ENCODE measurements around the gene C1QA. TPM values are rescaled to one million over a fixed set of nuclear protein-coding genes. Genes with fewer than 3 reads are reported as not detected.

C1QA gene, protein sequence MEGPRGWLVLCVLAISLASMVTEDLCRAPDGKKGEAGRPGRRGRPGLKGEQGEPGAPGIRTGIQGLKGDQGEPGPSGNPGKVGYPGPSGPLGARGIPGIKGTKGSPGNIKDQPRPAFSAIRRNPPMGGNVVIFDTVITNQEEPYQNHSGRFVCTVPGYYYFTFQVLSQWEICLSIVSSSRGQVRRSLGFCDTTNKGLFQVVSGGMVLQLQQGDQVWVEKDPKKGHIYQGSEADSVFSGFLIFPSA
- 37.7 TPM for total RNA-seq

DNA sequence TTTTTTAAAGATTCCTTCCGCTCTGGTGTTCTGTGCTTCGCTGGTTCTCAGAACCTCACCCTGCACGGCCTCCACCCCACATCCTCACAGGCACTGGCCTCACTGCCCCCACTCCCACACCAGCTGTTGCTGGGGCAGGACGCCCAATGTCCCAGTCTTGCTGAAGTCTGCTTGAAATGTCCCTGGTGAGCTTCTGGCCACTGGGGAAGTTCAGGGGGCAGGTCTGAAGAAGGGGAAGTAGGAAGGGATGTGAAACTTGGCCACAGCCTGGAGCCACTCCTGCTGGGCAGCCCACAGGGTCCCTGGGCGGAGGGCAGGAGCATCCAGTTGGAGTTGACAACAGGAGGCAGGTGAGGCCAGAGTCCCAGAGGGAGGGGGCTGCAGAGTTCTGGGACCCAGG lies at the start of gene C1QA:
TSS of gene C1QA (plus strand) at position 276 of the 400 bp plus-strand sequence. CDS start 989 bp downstream, outside the sequence.
- DNase-seq: no peak

DNA sequence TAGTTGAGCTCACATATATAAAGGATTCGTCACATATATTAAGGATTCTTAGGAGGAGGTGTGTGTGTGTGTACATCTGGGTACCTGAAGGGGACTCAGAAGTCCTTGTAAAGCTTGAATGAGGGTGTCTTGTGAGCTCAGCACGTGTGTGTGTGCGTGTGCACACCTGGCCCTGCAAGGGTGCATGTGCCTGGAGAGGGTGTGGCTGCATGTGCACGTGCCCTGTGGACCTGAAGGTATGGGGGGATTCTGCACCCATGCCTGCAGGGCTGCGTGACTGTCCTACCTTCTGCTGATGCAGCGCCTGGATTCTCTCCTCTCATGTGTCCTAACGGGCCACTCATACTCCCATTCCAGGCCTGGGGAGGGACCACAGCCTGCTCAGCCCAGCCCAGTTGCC lies 49.2 kb upstream of the C1QA start:
- no peak for DNase-seq

DNA sequence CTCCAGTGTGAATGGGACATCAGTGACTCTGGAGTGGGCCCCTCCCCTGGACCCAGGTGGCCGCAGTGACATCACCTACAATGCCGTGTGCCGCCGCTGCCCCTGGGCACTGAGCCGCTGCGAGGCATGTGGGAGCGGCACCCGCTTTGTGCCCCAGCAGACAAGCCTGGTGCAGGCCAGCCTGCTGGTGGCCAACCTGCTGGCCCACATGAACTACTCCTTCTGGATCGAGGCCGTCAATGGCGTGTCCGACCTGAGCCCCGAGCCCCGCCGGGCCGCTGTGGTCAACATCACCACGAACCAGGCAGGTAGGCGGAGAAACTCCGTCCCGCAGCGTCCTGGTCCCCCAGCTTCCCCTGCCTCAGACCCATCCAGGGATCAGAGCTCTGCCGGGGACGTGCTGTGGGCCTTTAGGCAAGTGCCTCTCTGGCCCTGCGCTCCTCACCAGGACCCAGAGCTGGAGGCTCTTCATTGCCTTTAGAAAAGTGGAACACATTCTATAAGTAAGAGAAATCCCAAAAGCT lies 47.5 kb upstream of the C1QA start:
- DNase-seq: no peak

DNA sequence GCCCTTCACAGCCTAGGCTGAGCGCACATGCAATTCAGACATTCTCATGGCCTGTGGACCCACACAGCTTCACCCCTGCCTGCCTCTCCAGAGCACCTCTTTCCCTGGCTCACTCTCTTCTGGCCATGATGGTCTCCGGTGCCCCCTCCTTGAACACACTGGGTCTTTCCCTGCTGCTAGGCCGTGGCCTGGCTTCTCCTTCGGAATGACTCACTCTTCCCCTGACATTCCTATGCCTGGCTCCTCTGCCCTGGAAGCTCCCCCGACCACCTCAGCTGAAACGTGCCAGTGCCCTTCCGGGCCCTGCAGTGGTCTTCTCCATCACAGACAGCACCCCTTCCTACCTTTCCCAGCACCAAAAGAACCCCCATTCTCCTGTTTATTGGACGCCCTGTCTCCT lies 44.9 kb upstream of the C1QA start:
- no peak for DNase-seq

DNA sequence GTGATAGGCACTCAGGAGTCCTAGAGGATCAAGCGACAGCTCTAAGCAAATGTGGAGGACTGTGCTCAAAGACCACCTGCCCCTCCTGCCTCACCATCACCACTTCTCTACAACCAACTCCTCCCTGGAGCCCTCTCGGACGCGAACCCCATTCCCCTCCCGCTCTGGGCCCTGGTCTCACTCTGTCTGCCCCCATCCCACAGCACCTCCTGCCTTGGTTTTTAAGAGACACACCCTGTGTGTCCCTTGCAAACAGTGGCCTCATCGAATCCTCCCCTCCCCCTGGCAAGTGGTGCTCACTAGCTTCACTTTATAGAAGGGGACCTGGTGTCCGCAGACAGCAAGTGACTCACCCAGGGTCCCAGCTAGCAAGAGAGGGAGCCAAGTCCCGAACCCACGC lies 44.4 kb upstream of the C1QA start:
- no peak for DNase-seq

DNA sequence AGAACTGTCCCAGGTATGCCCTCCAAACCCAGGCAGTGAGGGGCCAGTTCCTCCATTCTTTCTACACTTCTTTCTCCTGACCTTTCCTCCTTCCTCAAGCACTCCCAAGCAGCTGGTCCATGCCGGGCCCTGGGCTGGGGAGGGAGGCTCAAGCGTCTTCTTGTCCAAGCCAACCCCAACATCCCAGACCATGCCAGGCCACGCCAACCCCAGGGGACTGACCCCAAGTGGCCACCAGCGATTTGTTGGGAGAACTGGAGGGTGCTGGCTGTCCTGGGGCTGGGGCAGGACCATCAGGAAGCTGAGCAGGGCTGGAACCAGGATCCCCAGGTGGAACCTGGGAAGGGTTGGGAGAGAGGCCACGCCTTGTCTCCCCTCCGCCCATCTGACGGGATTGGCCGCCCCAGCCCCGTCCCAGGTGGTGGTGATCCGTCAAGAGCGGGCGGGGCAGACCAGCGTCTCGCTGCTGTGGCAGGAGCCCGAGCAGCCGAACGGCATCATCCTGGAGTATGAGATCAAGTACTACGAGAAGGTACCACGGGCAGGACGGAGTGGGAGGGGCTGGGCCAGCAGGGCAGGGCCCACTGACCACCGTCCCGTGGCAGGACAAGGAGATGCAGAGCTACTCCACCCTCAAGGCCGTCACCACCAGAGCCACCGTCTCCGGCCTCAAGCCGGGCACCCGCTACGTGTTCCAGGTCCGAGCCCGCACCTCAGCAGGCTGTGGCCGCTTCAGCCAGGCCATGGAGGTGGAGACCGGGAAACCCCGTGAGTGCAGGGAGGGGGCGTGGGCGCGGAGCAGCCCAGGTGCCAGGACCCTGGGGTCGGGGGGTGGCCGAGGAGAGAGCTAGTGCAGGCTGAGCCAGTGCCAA lies 43.3 kb upstream of the C1QA start:
- no peak for DNase-seq

DNA sequence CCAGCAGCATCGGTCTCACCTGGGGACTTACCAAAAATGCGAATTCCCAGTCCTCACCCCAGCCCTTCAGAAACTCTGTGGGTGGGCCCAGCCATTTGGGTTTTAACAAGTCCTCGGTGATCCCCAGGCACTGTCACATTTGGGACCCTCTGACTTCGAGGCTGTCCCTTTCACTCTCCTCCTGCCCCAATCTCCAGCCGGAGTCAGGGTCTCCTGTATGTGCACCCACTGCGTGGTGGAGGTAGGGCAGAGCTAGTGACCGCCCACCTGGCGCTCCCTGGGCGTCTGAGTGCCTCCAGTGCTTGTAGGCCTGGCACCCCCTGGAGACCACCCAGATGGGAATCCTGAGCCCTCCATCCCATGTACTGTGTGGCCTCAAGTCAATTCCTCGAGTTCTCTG lies 42.0 kb upstream of the C1QA start:
- DNase-seq: no peak

DNA sequence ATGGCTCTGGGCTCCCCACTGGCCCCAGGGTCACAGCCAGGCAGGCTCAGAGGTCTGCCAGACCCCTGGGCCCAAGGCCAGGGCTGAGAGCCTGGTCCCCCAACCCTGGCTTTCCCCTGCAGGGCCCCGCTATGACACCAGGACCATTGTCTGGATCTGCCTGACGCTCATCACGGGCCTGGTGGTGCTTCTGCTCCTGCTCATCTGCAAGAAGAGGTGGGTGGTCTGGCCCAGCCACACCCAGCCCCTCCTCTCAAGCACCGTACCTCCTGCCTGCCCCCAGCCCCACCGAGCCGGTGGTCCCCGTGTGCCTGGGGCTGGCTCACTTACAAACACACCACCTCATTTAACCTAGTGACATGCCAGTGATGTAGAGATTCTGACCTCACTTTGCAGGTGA lies 41.3 kb upstream of the C1QA start:
- no peak for DNase-seq

DNA sequence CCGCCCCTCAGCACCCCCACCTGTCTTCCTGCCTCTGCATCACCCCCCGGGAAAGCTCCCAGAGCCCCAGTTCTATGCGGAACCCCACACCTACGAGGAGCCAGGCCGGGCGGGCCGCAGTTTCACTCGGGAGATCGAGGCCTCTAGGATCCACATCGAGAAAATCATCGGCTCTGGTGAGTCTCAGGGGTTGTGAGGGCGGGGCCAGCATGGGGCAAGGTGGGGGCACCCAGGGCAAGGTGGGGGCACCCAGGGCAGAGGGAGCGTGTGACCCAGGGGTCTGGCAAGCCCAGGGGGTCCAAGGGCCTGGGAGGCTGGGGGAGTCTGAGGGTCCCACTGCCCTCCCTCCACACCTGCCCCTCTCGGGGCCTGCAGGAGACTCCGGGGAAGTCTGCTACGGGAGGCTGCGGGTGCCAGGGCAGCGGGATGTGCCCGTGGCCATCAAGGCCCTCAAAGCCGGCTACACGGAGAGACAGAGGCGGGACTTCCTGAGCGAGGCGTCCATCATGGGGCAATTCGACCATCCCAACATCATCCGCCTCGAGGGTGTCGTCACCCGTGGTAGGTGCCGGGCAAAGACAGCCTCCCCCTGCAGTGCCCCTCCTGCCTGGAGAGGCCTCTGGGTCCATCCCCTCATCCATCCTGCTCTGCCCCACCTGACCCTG lies 39.0 kb upstream of the C1QA start:
- DNase-seq: no peak

DNA sequence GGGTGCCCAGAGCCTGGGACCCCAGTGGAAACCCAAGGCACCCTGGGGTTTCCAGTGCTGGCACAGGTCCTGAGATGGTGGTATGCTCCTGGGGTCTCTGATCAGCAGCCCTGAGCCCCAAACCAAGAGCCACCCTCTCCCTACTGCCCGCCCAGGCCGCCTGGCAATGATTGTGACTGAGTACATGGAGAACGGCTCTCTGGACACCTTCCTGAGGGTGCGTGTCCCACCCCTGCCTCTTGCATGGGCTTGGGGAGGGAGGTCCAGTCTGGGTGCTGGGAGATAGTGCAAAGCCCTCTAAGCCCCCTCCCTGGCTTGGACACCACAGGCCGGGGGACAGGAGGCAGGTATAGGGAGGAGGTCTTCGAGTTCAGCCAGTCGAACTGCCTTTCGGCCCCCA lies 38.4 kb upstream of the C1QA start:
- DNase-seq: no peak

DNA sequence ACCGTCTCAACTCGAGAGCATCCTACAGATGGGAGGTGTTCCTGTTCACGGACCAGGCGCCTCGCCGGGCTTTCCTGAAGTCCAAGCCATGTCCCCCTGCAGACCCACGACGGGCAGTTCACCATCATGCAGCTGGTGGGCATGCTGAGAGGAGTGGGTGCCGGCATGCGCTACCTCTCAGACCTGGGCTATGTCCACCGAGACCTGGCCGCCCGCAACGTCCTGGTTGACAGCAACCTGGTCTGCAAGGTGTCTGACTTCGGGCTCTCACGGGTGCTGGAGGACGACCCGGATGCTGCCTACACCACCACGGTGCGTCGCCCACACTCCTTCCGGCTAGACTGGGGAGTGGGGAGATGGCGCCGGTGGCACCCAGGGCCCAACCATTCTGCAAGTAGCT lies 37.7 kb upstream of the C1QA start:
- DNase-seq: no peak

DNA sequence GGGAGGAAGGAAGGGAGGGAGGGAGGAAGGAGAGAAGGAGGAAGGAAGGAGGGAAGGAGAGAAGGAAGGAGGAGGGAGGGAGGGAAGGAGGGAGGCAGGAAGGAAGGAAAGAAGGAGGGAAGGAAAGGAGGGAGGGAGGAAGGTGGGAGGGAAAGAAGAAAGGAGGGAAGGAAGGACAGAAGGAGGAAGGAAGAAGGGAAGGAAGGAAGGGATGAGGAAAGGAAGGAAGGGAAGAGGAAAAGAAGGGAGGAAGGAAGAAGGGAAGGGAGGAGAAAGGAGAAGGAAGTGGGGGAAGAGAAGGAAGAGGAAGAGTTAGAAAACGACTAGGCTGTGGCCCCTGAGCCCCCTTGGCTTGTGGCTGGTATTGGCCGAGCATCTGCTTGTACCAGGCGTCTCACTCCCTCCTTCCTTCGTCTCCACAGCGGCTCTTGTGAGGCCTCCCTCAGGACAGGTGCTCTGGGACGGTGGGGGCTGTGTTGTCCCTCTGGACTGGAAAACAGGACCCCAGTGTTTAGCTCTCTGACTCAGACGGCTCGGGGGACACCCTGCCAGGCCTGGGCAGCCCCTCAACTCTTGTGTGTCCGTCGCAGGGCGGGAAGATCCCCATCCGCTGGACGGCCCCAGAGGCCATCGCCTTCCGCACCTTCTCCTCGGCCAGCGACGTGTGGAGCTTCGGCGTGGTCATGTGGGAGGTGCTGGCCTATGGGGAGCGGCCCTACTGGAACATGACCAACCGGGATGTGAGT lies 36.2 kb upstream of the C1QA start:
- no peak for DNase-seq

DNA sequence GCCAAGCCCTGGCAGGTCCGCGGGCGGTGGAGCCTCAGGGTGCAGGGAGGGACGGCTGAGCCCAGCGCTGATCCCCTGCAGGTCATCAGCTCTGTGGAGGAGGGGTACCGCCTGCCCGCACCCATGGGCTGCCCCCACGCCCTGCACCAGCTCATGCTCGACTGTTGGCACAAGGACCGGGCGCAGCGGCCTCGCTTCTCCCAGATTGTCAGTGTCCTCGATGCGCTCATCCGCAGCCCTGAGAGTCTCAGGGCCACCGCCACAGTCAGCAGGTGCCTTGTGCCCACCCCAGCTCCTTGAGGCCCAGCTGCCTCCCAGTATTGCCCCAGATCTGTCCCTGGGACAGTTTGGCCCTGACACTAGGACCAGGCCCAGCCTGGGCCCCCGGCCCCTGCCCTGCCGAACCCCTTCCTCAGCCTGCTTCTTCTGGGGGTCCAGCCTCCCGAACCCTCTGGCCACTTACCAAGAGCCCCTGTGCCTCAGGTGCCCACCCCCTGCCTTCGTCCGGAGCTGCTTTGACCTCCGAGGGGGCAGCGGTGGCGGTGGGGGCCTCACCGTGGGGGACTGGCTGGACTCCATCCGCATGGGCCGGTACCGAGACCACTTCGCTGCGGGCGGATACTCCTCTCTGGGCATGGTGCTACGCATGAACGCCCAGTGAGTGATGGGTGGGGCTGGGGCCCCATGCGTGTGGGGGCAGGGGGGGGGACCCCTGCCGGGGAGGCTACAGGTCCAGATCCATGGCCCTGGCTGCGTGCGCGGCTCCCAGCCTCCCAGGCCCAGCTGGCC lies 35.4 kb upstream of the C1QA start:
- no peak for DNase-seq

DNA sequence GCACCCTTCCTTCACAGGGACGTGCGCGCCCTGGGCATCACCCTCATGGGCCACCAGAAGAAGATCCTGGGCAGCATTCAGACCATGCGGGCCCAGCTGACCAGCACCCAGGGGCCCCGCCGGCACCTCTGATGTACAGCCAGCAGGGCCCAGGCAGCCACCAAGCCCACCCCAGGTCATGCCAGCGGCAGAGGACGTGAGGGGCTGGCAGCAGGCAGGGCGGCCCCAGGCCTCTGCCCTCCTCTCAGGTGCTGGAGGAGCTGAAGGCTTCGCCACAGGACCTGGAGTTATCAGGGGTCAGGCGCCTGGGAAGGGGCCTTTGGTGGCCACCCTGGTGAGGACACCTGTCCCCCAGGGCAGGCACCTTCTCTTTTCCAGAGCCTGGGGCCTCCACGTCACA lies 34.8 kb upstream of the C1QA start:
- DNase-seq: no peak

DNA sequence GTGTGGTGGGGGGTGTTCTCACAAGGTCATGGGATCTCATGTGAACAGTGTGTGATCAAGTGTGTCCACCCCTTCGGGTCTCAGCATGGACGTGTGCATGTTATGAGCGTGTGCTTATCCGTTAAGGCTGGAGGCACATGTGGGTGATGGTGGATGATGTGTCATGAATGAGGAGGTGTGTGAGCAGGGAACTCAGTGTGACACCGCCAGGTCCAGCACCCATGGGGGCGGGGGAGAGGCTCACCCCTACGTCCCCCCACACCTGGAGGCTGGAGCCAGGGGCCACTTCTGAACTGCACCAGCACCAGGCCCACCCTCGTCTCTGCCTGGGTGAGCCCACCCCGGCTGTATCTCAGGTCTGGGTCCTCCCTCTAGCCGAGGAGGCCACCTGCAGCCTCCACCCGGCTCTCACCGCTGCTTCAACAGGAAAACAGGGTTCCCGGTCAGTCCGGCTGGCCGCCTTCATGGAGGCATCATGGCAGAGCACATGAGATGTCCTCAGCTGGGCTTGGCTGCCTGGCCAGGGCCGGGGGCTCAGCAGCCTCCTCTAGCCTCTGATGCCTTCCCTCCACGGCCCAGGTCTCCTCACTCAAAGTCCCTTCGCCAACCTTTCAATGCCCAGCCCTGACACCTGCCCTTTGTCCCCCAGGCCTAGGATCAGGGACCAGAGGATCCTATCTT lies 34.2 kb upstream of the C1QA start:
- no peak for DNase-seq

DNA sequence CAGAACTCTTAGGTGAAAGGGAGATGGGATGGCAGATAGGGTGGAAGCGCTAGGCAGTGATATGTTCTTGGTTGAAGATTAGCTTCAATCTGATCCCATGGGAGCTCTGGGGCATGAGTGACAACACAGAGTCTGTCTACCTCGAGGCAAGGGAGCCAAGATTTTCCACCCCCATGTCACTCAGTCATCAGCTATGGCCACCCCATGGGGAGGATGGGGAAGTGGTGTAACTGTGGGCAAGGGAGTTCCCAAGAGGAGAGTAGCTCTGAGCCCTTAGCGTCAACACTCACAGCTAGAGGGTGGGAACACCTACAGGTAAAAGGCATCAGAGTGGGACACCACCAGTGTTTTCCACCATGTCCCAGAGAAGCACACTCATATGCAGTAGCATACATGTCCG lies 30.3 kb upstream of the C1QA start:
- DNase-seq: no peak

DNA sequence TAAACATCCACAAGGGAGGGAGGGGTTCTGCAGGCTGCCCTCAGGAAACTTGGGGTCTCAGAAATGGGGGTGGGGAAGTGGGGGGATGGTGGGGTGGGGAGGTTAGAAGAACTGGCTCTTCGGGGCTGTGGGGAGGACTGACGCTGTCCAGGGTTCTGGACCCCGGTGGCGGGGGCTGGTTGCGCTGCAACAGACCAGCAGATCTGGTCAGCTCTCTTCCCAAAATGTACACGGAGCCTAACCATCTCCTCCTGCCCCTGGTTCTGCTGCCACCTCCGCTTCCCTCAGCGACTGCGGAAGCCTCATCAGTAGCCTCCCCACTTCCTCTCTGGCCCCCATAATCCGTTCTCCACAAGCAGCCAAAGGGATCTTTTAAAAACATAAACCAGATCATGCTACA lies 29.3 kb upstream of the C1QA start:
- no peak for DNase-seq

DNA sequence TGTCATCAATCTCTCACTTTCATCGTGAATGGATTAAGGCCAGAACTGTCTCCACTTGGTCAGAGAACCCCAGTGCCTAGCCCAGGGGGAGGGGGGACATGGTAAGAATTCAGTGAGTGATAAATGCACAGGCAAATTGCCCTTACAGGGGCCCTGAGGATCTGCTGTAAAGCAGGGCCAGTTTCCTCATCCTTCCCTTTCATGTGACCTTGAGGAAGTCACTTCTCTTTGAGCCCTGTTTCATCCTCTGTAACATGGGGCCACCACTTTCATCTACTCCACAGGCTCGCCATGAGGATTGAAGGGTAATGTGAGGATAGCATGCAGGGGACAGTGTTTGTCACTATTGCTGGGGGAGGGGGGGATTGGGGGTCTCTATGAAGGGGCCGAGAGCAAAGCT lies 28.1 kb upstream of the C1QA start:
- DNase-seq: no peak

DNA sequence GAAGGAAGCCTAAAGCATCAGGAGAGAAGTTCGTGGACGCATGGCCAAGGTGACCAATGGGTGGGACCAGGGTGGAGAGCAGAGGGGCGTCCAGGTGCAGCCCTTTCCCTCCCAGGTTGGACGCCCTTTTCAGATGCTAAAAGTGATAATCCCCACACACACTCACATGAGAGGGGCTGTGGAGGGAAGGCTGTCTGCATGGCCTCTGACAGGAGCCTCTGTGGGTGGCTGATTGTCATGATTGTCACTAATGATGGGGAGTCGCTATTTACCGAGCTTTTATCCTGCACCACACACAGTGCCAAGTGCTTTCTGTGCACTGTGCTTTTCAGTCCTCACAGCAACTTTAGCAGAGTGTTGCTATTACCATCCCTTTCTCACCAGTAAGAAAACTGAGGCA lies 27.1 kb upstream of the C1QA start:
- DNase-seq: no peak

DNA sequence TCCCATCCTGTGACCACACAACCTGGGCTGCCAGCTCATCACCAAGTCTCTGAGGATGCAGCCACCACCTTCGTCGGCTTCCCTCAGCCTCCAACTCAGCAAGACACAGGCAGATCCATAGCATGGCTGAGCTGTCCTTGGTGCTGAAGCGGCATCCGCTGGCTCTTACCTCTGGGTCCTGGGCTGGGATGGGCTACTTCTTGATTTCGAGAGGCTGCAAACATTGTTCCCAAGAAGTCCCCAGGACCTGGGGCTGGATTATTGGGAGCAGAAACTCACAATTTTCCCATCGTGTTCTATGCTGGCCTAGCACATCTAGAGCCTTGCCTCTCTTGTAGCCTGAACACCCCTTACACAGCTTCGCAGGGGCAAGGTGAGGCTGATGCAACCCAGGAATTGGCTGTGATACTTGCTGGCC lies 24.9 kb upstream of the C1QA start:
- DNase-seq: no peak

Data from skin of body (tissue), 2 donors.